Colonic mucosa (tissue), 4 donors: ENCODE results near the gene BCAS2. TPM values are rescaled to one million over a fixed set of nuclear protein-coding genes. Genes with fewer than 3 reads are reported as not detected.

ENCODE experiments used
- DNase-seq: peaks from one replicate; pipeline ENCODE4 v3.0.0-alpha.2; 2020
- H3K27ac ChIP-seq: fragments of 200-600 bp; one replicate; pipeline ENCODE4 v1.8.0; 2021
- H3K27me3 ChIP-seq: fragments of 200-600 bp; one replicate; pipeline ENCODE4 v1.8.0; 2021
- H3K36me3 ChIP-seq: fragments of 200-600 bp; one replicate; pipeline ENCODE4 v1.8.0; 2021
- H3K4me1 ChIP-seq: fragments of 200-600 bp; one replicate; pipeline ENCODE4 v1.8.0; 2021; ENCODE audit warnings: mild to moderate bottlenecking
- H3K4me3 ChIP-seq: fragments of 200-600 bp; one replicate; pipeline ENCODE4 v1.8.0; 2021
- H3K9ac ChIP-seq, 2 donors: one replicate each; pipeline ENCODE4 v1.7.0; 2013; ENCODE audit warnings: control low read depth in 2 of 2, low read depth in 2 of 2, low read length in 2 of 2
- H3K9me3 ChIP-seq: fragments of 200-600 bp; one replicate; pipeline ENCODE4 v1.8.0; 2021
- CTCF ChIP-seq: fragments of 200-600 bp; IDR thresholded peaks from one replicate; pipeline ENCODE4 v1.8.0; 2022; ENCODE audit warnings: antibody characterized with exemption, mild to moderate bottlenecking
- intact Hi-C: fragments of 100-400 bp; cut with DNase I; formaldehyde crosslinking; loops from one replicate; pipeline ENCODE4 v1.14.1; 2022
- total RNA-seq, 2 donors: library from RNA; stranded (reverse); fragmentation: NEBNext Ultra II Directional in 1 of 2; extraction: Animal tissue kit (Norgen Biotek cat#: 25700) in 1 of 2; gene quantifications; one replicate each; pipeline ENCODE4 v1.2.1, GENCODE V29; 2021
- donor health status: healthy.
- donor health status: DM: no; HTN: no; CAD: no.
- donor health status: DM: no; HTN: no; CAD: no.

Gene BCAS2
- total RNA-seq, 2 donors from 2014 or later = 31.7 to 37.0 TPM

- no peak for DNase-seq
- TF ChIP-seq CTCF = no peak
- no peaks in the 10 kb centered on the region for H3K36me3 ChIP-seq
- intact Hi-C loops = no loop called here
- no peaks in the 10 kb centered on the region for H3K4me1 ChIP-seq
- H3K9me3 ChIP-seq = no peaks in the 10 kb centered on the region
- H3K27ac ChIP-seq = no peak overlapping the region
- no peaks in the 10 kb centered on the region for H3K27me3 ChIP-seq
- H3K9ac ChIP-seq = no peak overlapping the region
- no peak overlapping the region for H3K4me3 ChIP-seq
These were observed 41.1 kb downstream of the BCAS2 start for GRCh38 chr1:114540272-114540671.

- no peak for DNase-seq
- TF ChIP-seq CTCF = no peak
- intact Hi-C loops = no loop called here
- Histone ChIP-seq H3K9ac (no peak overlapping the region), H3K9me3 (no peaks in the 10 kb centered on the region), H3K27ac (no peak overlapping the region), H3K36me3 (no peaks in the 10 kb centered on the region), H3K4me1 (no peaks in the 10 kb centered on the region), H3K4me3 (no peak overlapping the region), H3K27me3 (no peaks in the 10 kb centered on the region)
These were observed 45.4 kb downstream of the BCAS2 start for GRCh38 chr1:114536043-114536442.

- H3K36me3 ChIP-seq = no peaks in the 10 kb centered on the region
- intact Hi-C loops = no loop called here
- no peak overlapping the region for H3K4me3 ChIP-seq
- no peaks in the 10 kb centered on the region for H3K27me3 ChIP-seq
- H3K9ac ChIP-seq = no peak overlapping the region
- no peaks in the 10 kb centered on the region for H3K4me1 ChIP-seq
- H3K9me3 ChIP-seq = no peaks in the 10 kb centered on the region
- no peak overlapping the region for H3K27ac ChIP-seq
- no peak for DNase-seq
- no peak for TF ChIP-seq CTCF
These were observed 46.0 kb downstream of the BCAS2 start for GRCh38 chr1:114535401-114535800.

GRCh38 chr1:114531094-114531493, 50.3 kb downstream of the BCAS2 start:
- no peak overlapping the region for H3K27ac ChIP-seq

DNA sequence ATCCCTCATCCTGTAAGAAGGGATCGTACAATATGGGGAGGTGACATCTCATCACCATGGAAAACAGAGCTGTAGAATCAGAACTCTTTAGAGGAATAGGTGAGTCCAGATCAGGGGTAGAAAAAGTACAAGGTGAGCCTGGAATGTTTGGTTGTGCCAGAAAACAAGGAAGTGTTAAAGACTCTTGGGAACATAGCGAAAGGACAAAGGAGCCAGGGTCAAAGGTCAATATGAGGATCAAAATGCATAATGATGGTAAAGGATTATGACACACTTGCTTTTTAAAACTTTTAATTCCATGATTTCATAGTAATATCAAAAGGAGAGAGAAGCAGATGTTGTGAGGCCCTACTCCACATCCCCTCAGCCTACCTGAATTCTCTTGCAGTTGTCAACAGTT, 51.2 kb downstream of the BCAS2 start:
- intact Hi-C loops = no loop called here
- no peak overlapping the region for H3K27ac ChIP-seq
- H3K36me3 ChIP-seq = no peaks in the 10 kb centered on the region
- no peaks in the 10 kb centered on the region for H3K27me3 ChIP-seq
- no peak for TF ChIP-seq CTCF
- H3K9ac ChIP-seq = no peak overlapping the region
- no peaks in the 10 kb centered on the region for H3K4me1 ChIP-seq
- no peak overlapping the region for H3K4me3 ChIP-seq
- no peak for DNase-seq
- H3K9me3 ChIP-seq = no peaks in the 10 kb centered on the region

More at GRCh38 chr1:114531094-114531493, 50.3 kb downstream of the BCAS2 start:
- TF ChIP-seq CTCF = no peak
- Histone ChIP-seq H3K9me3 (no peaks in the 10 kb centered on the region), H3K4me1 (no peaks in the 10 kb centered on the region), H3K4me3 (no peak overlapping the region), H3K9ac (no peak overlapping the region), H3K36me3 (no peaks in the 10 kb centered on the region), H3K27me3 (no peaks in the 10 kb centered on the region)
- no peak for DNase-seq
- intact Hi-C loops = no loop called here

DNA sequence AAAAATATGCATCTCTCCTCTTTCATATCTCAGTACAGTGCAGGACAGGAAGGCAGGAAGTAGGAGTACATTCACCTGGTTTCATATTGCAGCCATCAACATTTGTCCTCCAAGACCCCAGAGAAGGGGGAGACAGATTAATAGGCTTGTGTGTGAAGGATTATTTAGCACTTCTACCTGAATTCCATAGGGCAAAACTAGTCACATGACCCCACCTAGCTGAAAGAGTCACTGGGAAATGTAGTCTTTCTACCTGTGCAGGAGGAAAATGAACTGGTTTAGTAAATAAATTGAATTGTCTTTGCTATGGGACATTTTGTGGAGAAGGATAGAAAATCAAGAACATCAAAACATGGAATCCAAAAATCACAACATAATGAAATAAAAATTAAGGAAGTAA, 56.5 kb downstream of the BCAS2 start:
- H3K4me1 ChIP-seq = no peaks in the 10 kb centered on the region
- no peak overlapping the region for H3K4me3 ChIP-seq
- DNase-seq = no peak
- intact Hi-C loops = no loop called here
- H3K9ac ChIP-seq = no peak overlapping the region
- no peak for TF ChIP-seq CTCF
- H3K9me3 ChIP-seq = no peaks in the 10 kb centered on the region
- no peaks in the 10 kb centered on the region for H3K36me3 ChIP-seq
- H3K27ac ChIP-seq = no peak overlapping the region
- H3K27me3 ChIP-seq = no peaks in the 10 kb centered on the region
